Gastrocnemius medialis (tissue), 4 donors: Measurements from ENCODE around the gene PCYOX1L.

Experiments
- CTCF ChIP-seq, 5 experiments: fragments of 450-650 bp in 3 of 5; fragments of 200-600 bp in 2 of 5; sonication (generic) in 2 of 5; IDR thresholded peaks in 4 of 5; conservative IDR thresholded peaks in 1 of 5; 1 replicate in 4 of 5; 2 replicates in 1 of 5; pipeline ENCODE4 v1.5.1; 2016 to 2019; ENCODE audit warnings: antibody characterized with exemption in 5 of 5, mild to moderate bottlenecking in 3 of 5, moderate library complexity in 3 of 5
- POLR2A ChIP-seq, 2 donors: fragments of 450-650 bp; IDR thresholded peaks; one replicate each; pipeline ENCODE4 v1.6.1; 2017; ENCODE audit warnings: antibody characterized with exemption in 2 of 2, mild to moderate bottlenecking in 2 of 2, moderate library complexity in 2 of 2

DNA sequence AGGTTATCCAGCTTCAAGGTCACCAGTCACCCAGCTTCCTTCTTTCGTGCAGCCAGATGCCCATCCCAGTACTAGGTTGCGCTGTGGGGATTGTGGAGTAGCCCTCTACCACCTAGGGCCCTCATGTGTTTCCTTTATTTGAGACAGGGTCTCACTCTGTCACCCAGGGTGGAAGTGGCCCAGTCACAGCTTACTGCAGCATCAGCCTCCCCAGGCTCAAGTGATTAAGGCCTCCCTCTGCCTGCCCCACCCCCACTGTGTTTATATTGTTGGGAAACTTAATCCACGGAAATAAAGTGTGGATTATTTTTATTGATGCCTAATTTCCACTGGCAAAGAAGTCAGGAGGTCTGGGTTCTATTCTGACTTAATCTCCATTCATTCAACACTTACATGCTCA lies 17.0 kb downstream of the PCYOX1L start:
- TF ChIP-seq CTCF (IDR thresholded peaks at IDR 0.05 in 4 of 5, conservative IDR thresholded peaks at IDR 0.05 in 1 of 5) = no peak
- TF ChIP-seq POLR2A (IDR thresholded peaks at IDR 0.05) = no peak
